Neuronal stem cell (in vitro differentiated cells): ENCODE results near the gene MARCHF9.
A peak's percentile ranks its signal among the peaks of the same experiment; 100 is the strongest.

Experiments used
- DNase-seq: peaks from one replicate; pipeline ENCODE4 v3.0.0-alpha.2; 2013; ENCODE audit warnings: low spot score
- H2AFZ ChIP-seq: one replicate; pipeline ENCODE4 v1.6.1; 2013; ENCODE audit warnings: mild to moderate bottlenecking, low read length, inconsistent platforms
- H2AK5ac ChIP-seq: 2 replicates; pipeline ENCODE4 v1.6.1; 2013; ENCODE audit warnings: low read depth, mild to moderate bottlenecking, inconsistent platforms, low read length, moderate library complexity, mixed read lengths
- H2BK120ac ChIP-seq: 2 replicates; pipeline ENCODE4 v1.6.1; 2013; ENCODE audit warnings: low read depth, mild to moderate bottlenecking, inconsistent platforms, low read length, moderate library complexity, mixed read lengths
- H2BK12ac ChIP-seq: one replicate; pipeline ENCODE4 v1.6.1; 2013; ENCODE audit warnings: low read length, inconsistent platforms
- H2BK15ac ChIP-seq: 2 replicates; pipeline ENCODE4 v1.6.1; 2013; ENCODE audit warnings: mild to moderate bottlenecking, low read length, inconsistent platforms, mixed read lengths
- H2BK5ac ChIP-seq: one replicate; pipeline ENCODE4 v1.6.1; 2013; ENCODE audit warnings: inconsistent platforms, mild to moderate bottlenecking, low read length, moderate library complexity
- H3K14ac ChIP-seq: one replicate; pipeline ENCODE4 v1.6.1; 2013; ENCODE audit warnings: low read length, inconsistent platforms
- H3K18ac ChIP-seq: 2 replicates; pipeline ENCODE4 v1.6.1; 2013; ENCODE audit warnings: low read length, inconsistent platforms
- H3K23ac ChIP-seq: 2 replicates; pipeline ENCODE4 v1.6.1; 2013; ENCODE audit warnings: low read depth, mild to moderate bottlenecking, mixed read lengths, low read length, inconsistent platforms; ENCODE audit not compliant: poor library complexity
- H3K27ac ChIP-seq: replicated peaks from 3 replicates; pipeline ENCODE4 v1.5.1; 2013; ENCODE audit warnings: low read length, inconsistent platforms
- H3K27me3 ChIP-seq, 3 experiments: 2 replicates each; pipeline ENCODE4 v1.6.1; 2013; ENCODE audit warnings: low read length in 3 of 3, mild to moderate bottlenecking in 2 of 3, inconsistent platforms in 1 of 3, low read depth in 1 of 3, mixed read lengths in 1 of 3, moderate library complexity in 1 of 3; ENCODE audit not compliant: control insufficient read depth in 3 of 3, insufficient read depth in 3 of 3
- H3K36me3 ChIP-seq, 2 donors: replicated peaks in 1 of 2; 2 replicates each; pipeline ENCODE4 v1.6.1; 2013; ENCODE audit warnings: low read length in 2 of 2; ENCODE audit not compliant: control insufficient read depth in 2 of 2, insufficient read depth in 2 of 2
- H3K4ac ChIP-seq: 2 replicates; pipeline ENCODE4 v1.6.1; 2013; ENCODE audit warnings: inconsistent platforms, mild to moderate bottlenecking, low read length, moderate library complexity
- H3K4me1 ChIP-seq, 2 donors: 1 replicate in 1 of 2; 2 replicates in 1 of 2; pipeline ENCODE4 v1.6.1; 2013; ENCODE audit warnings: low read length in 2 of 2, low read depth in 1 of 2; ENCODE audit not compliant: control insufficient read depth in 2 of 2, insufficient read depth in 1 of 2
- H3K4me2 ChIP-seq: one replicate; pipeline ENCODE4 v1.6.1; 2013; ENCODE audit warnings: mild to moderate bottlenecking, low read length, inconsistent platforms; ENCODE audit not compliant: insufficient read depth, poor library complexity, severe bottlenecking
- H3K4me3 ChIP-seq, 2 donors: 2 replicates each; pipeline ENCODE4 v1.5.1; 2013; ENCODE audit warnings: low read length in 2 of 2, mild to moderate bottlenecking in 2 of 2, inconsistent platforms in 1 of 2, moderate library complexity in 1 of 2
- H3K79me1 ChIP-seq: one replicate; pipeline ENCODE4 v1.6.1; 2013; ENCODE audit warnings: low read depth, mild to moderate bottlenecking, inconsistent platforms, low read length, moderate library complexity
- H3K9ac ChIP-seq: one replicate; pipeline ENCODE4 v1.6.1; 2013; ENCODE audit warnings: mild to moderate bottlenecking, low read depth, low read length, inconsistent platforms; ENCODE audit not compliant: poor library complexity
- H3K9me3 ChIP-seq, 2 donors: replicated peaks in 1 of 2; 2 replicates each; pipeline versions ENCODE3 to v1.6.1; 2013; ENCODE audit warnings: low read length in 2 of 2, mild to moderate bottlenecking in 2 of 2, inconsistent platforms in 1 of 2, low read depth in 1 of 2, mixed read lengths in 1 of 2, moderate library complexity in 1 of 2; ENCODE audit not compliant: control insufficient read depth in 2 of 2, insufficient read depth in 1 of 2
- H4K8ac ChIP-seq: one replicate; pipeline ENCODE4 v1.6.1; 2013; ENCODE audit warnings: low read depth, mild to moderate bottlenecking, inconsistent platforms, low read length, moderate library complexity
- H4K91ac ChIP-seq: one replicate; pipeline ENCODE4 v1.6.1; 2013; ENCODE audit warnings: low read length, low read depth, mild to moderate bottlenecking, inconsistent platforms; ENCODE audit not compliant: poor library complexity
- WGBS, 2 donors: extraction: QIAGEN DNeasy Blood & Tissue Kit; methylation state at CpG; one replicate each; pipeline ENCODE4 v1.1.7; 2013; ENCODE audit warnings: missing lambda C conversion rate in 2 of 2, mixed read lengths in 1 of 2; ENCODE audit not compliant: insufficient read length in 2 of 2, insufficient replicate concordance in 1 of 2; ENCODE audit errors: extremely low coverage in 2 of 2; 5-methylcytosine and 5-hydroxymethylcytosine counted together

Gene MARCHF9

DNA sequence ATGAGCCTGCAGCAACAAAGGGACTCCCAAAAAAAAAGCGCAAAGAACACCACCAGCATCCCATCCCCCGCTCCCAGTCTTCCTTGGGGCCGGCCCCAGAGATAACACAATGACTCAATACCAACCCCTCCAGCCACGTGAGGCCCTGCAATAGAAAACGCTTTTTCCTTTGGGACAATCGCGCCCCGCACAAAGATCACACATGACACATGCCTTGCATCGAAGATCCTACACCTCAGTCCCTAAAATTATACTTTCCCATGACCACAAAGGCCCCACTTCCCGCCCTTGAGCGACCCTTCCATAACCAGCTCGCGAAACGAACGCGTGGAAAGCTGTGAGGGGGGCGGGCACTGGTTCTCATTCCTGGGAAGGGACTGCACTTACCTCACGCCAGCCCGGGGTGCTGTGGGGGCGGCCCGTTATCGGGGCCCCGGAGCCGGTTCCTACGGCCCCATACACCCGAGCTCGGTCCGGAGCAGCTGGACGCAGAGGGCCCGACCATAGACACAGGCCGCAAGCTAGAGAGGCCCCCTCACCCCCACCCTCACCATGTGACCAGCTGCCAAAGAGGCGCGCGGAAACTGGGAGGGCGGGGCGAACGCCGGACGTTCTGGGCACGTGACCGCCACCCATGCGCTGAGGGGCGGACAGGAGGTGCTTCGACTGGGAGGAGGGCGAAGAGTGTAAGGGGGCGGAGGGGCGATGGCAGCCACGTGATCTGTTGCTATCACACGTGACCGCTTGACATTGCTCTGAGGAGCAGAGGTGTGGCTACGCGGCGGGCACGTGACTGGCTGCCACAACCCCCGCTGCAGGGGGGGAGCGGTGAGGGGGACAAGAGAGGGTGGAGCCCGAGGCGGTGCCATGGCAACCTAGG, 2.9 kb upstream of the MARCHF9 start, which contains the start of gene CDK4:
Gene CDK4, minus strand, starts transcription at position 523 of the 880 bp plus-strand sequence. CDS start 593 bp downstream, outside the sequence.
- peaks cover 29 to 39% of the 10 kb centered on the region in 2 donors for H3K4me1 ChIP-seq
- H4K8ac ChIP-seq, result no peak within 1 kb of the TSS
- H3K79me1 ChIP-seq, result peaks cover 13% of the 10 kb centered on the region
- peak within 1 kb of the TSS; percentile 53 for H3K4ac ChIP-seq
- peak within 1 kb of the TSS; percentile 93 for H3K18ac ChIP-seq
- H2AFZ ChIP-seq, result peak within 1 kb of the TSS; percentile 84
- H3K9me3 ChIP-seq, result no peaks in the 10 kb centered on the region
- peak; percentile 99 for DNase-seq
- WGBS, 2 donors, result no CpG with 5 or more reads among the region's 58 CpGs
- no peak within 1 kb of the TSS for H2BK120ac ChIP-seq
- H3K27me3 ChIP-seq, result peaks cover 0 to 13% (median 3%) of the 10 kb centered on the region in 3 experiments
- no peak within 1 kb of the TSS for H4K91ac ChIP-seq
- H3K23ac ChIP-seq, result peak within 1 kb of the TSS; percentile 66
- H3K4me3 ChIP-seq, result peak within 1 kb of the TSS; percentile 90 to 93
- H3K9ac ChIP-seq, result peak within 1 kb of the TSS; percentile 87
- no peak within 1 kb of the TSS for H3K27ac ChIP-seq
- peak within 1 kb of the TSS; percentile 28 for H2BK12ac ChIP-seq
- H3K14ac ChIP-seq, result no peak within 1 kb of the TSS
- H2BK15ac ChIP-seq, result no peak within 1 kb of the TSS
- H2BK5ac ChIP-seq, result peak within 1 kb of the TSS; percentile 40
- H2AK5ac ChIP-seq, result peak within 1 kb of the TSS; percentile 91
- peak within 1 kb of the TSS; percentile 96 for H3K4me2 ChIP-seq
- peaks cover 21 to 46% of the 10 kb centered on the region in 2 donors for H3K36me3 ChIP-seq

DNA sequence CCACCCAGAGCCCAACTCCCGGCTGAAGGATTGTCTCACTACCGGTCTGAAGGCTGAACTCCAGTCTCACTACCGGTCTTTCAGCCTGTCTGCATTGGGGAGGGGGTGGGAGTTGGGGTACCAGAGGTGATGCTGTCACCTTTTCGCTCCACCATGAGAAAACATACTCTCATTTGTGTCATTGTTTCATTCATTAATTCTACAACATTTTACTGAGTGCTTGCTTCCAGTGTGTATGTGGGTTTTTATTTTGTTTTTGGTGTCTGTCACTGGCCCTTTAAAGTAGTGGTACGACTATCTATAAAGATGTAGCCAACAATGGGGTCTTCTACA, 2.3 kb upstream of the MARCHF9 start:
- no peak overlapping the region for H3K9ac ChIP-seq
- peaks cover 19 to 45% of the 10 kb centered on the region in 2 donors for H3K36me3 ChIP-seq
- peak overlapping the region; percentile 42 for H3K4me2 ChIP-seq
- no peak overlapping the region for H2BK5ac ChIP-seq
- H3K79me1 ChIP-seq, result peaks cover 13% of the 10 kb centered on the region
- H2AFZ ChIP-seq, result peak overlapping the region; percentile 2
- WGBS, 2 donors, result no CpG with 5 or more reads among the region's 5 CpGs
- no peak overlapping the region for H3K23ac ChIP-seq
- H3K27ac ChIP-seq, result no peak overlapping the region
- no peak overlapping the region for H4K91ac ChIP-seq
- no peak overlapping the region for H2BK12ac ChIP-seq
- no peaks in the 10 kb centered on the region for H3K9me3 ChIP-seq
- peaks cover 29 to 39% of the 10 kb centered on the region in 2 donors for H3K4me1 ChIP-seq
- no peak overlapping the region for H3K18ac ChIP-seq
- H3K4me3 ChIP-seq, result peak overlapping the region in 1 of 2 donors; percentile 15
- no peak overlapping the region for H2BK120ac ChIP-seq
- H3K14ac ChIP-seq, result no peak overlapping the region
- no peak overlapping the region for H2BK15ac ChIP-seq
- H3K27me3 ChIP-seq, result peaks cover 0 to 13% (median 3%) of the 10 kb centered on the region in 3 experiments
- no peak for DNase-seq
- no peak overlapping the region for H3K4ac ChIP-seq
- H2AK5ac ChIP-seq, result no peak overlapping the region
- H4K8ac ChIP-seq, result no peak overlapping the region

DNA sequence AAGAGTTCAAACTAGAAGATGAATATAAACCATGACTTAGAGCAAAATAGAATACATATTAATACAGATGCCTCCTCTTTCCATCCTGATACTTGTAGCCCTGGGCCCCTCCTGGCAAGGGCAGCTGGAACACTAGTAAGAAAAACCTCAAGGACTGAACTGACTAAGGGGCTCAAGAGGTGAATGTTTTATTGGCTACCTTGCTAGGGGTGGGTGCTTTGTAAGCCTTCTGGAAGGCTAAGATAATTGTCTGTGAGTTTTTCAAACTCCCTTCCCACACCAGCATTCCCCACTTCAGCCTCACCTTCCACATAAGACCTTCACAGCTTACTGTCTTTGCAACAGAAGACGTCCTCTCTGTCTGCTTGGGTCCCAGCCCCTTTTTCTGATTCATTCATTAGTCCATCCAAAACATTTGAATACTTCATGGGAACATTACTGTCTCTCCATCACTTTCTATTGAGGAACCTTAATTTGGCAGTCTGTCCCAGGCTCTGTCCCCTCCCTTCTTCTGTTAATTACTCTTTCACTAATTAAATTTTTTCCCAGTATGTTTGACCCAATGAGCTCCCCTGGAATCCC, 1.1 kb upstream of the MARCHF9 start:
- H2BK12ac ChIP-seq, result no peak overlapping the region
- H3K36me3 ChIP-seq, result peaks cover 19 to 46% of the 10 kb centered on the region in 2 donors
- no peak overlapping the region for H3K9ac ChIP-seq
- peak overlapping the region; percentile 61 for H2AFZ ChIP-seq
- no peak overlapping the region for H4K91ac ChIP-seq
- no peak overlapping the region for H3K4ac ChIP-seq
- no peak overlapping the region for H3K4me3 ChIP-seq
- H2AK5ac ChIP-seq, result no peak overlapping the region
- no peak overlapping the region for H2BK5ac ChIP-seq
- DNase-seq, result no peak
- H3K18ac ChIP-seq, result no peak overlapping the region
- no peak overlapping the region for H3K23ac ChIP-seq
- peaks cover 29 to 39% of the 10 kb centered on the region in 2 donors for H3K4me1 ChIP-seq
- H3K27me3 ChIP-seq, result peaks cover 0 to 13% (median 3%) of the 10 kb centered on the region in 3 experiments
- no peak overlapping the region for H2BK15ac ChIP-seq
- no peak overlapping the region for H3K27ac ChIP-seq
- no peak overlapping the region for H3K14ac ChIP-seq
- no peak overlapping the region for H2BK120ac ChIP-seq
- no peak overlapping the region for H3K4me2 ChIP-seq
- peaks cover 13% of the 10 kb centered on the region for H3K79me1 ChIP-seq
- no CpG with 5 or more reads among the region's 1 CpG for WGBS, 2 donors
- H3K9me3 ChIP-seq, result no peaks in the 10 kb centered on the region
- H4K8ac ChIP-seq, result no peak overlapping the region

DNA sequence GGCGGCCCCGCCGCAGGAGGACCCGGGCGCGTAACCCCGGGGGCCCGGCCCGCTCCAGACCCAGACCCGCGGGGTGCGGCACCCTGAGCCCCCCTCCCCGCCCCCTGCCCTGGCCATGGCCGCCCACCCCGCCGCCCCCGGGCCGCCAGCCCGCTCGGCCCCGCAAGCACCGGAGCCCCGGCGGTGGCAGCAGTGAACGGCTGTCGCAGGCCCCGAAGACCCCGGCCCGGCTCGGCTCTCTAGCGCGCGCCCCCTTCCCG, 221 bp downstream of the MARCHF9 start:
- H3K23ac ChIP-seq, result no peak overlapping the region
- H4K91ac ChIP-seq, result no peak overlapping the region
- no peak overlapping the region for H2AK5ac ChIP-seq
- H2BK12ac ChIP-seq, result no peak overlapping the region
- peaks cover 0 to 13% (median 3%) of the 10 kb centered on the region in 3 experiments for H3K27me3 ChIP-seq
- H3K14ac ChIP-seq, result no peak overlapping the region
- H3K4me2 ChIP-seq, result peak overlapping the region; percentile 97
- peaks cover 13% of the 10 kb centered on the region for H3K79me1 ChIP-seq
- H3K4ac ChIP-seq, result no peak overlapping the region
- no peaks in the 10 kb centered on the region for H3K9me3 ChIP-seq
- no peak overlapping the region for H3K27ac ChIP-seq
- H2AFZ ChIP-seq, result peak overlapping the region; percentile 61
- no peak overlapping the region for H2BK120ac ChIP-seq
- H4K8ac ChIP-seq, result no peak overlapping the region
- no peak overlapping the region for H2BK5ac ChIP-seq
- no peak overlapping the region for H2BK15ac ChIP-seq
- peaks cover 17 to 46% of the 10 kb centered on the region in 2 donors for H3K36me3 ChIP-seq
- H3K4me1 ChIP-seq, result peaks cover 29 to 39% of the 10 kb centered on the region in 2 donors
- WGBS, 2 donors, result no CpG with 5 or more reads among the region's 34 CpGs
- H3K4me3 ChIP-seq, result peak overlapping the region; percentile 58 to 89
- peak overlapping the region; percentile 83 for H3K18ac ChIP-seq
- H3K9ac ChIP-seq, result peak overlapping the region; percentile 87
- no peak for DNase-seq
